ENCODE measurements around the gene MOV10L1. TPM values are rescaled to one million over a fixed set of nuclear protein-coding genes. Genes with fewer than 3 reads are reported as not detected.
"Not testable (repeated sequence)": the region's sequence is repeated elsewhere in the genome, so short reads cannot be mapped to it uniquely, and the experiment has no call there.

MOV10L1 gene
- total RNA-seq, 4 donors from 2014 or later: 0.13 to 1.7 (median 1.6) TPM; not detected in 1

GRCh38 chr22:50084614-50085021 lies 5.2 kb upstream of the MOV10L1 start:
- WGBS, 2 donors: 73 to 78% methylated on average over 16 of the region's 16 CpGs
- DNase-seq (ENCODE audit: low spot score in 2 of 2): no peak
- no peak for TF ChIP-seq CTCF (IDR thresholded peaks at IDR 0.05)
- TF ChIP-seq POLR2A (IDR thresholded peaks at IDR 0.05): no peak
- intact Hi-C loops (cut with DNase I; ENCODE audit: low total_unique reads): no loop called here
- H3K4me3 ChIP-seq (ENCODE audit: low read depth, poor library complexity, severe bottlenecking): no peak overlapping the region

- intact Hi-C loops (cut with DNase I; ENCODE audit: low total_unique reads): no loop called here
- WGBS, 2 donors: 65 to 66% methylated on average over 29 of the region's 29 CpGs
- TF ChIP-seq POLR2A (IDR thresholded peaks at IDR 0.05) (no peak), CTCF (IDR thresholded peaks at IDR 0.05) (no peak)
- H3K4me3 ChIP-seq (ENCODE audit: low read depth, poor library complexity, severe bottlenecking): no peak within 1 kb of the TSS
- DNase-seq (ENCODE audit: low spot score in 2 of 2): no peak
Measured at GRCh38 chr22:50085211-50085972, 4.4 kb upstream of the MOV10L1 start, which contains the start of gene MLC1. MLC1 (minus strand) TSS chr22:50085426; CDS start chr22:50084902, 524 bp downstream.

GRCh38 chr22:50086526-50086925 lies 3.3 kb upstream of the MOV10L1 start:
- no peak for DNase-seq (ENCODE audit: low spot score in 2 of 2)
- no peak overlapping the region for H3K4me3 ChIP-seq (ENCODE audit: low read depth, poor library complexity, severe bottlenecking)
- intact Hi-C loops (cut with DNase I; ENCODE audit: low total_unique reads): no loop called here
- WGBS, 2 donors: 70 to 72% methylated on average over 5 of the region's 5 CpGs
- TF ChIP-seq POLR2A (IDR thresholded peaks at IDR 0.05) (no peak), CTCF (IDR thresholded peaks at IDR 0.05) (no peak)

- WGBS, 2 donors: 86 to 96% methylated on average over 4 of the region's 4 CpGs
- DNase-seq (ENCODE audit: low spot score in 2 of 2); H3K4me3 ChIP-seq (ENCODE audit: low read depth, poor library complexity, severe bottlenecking); intact Hi-C loops (cut with DNase I; ENCODE audit: low total_unique reads): not testable (repeated sequence)
Measured at GRCh38 chr22:50086975-50087374, 2.8 kb upstream of the MOV10L1 start.

GRCh38 chr22:50087646-50088045 lies 2.2 kb upstream of the MOV10L1 start:
- 80 to 90% methylated on average over 12 of the region's 12 CpGs for WGBS, 2 donors
- intact Hi-C loops (cut with DNase I; ENCODE audit: low total_unique reads): no loop called here
- no peak for DNase-seq (ENCODE audit: low spot score in 2 of 2)
- no peak for TF ChIP-seq POLR2A (IDR thresholded peaks at IDR 0.05)
- TF ChIP-seq CTCF (IDR thresholded peaks at IDR 0.05): no peak
- H3K4me3 ChIP-seq (ENCODE audit: low read depth, poor library complexity, severe bottlenecking): no peak overlapping the region

- H3K4me3 ChIP-seq (ENCODE audit: low read depth, poor library complexity, severe bottlenecking): no peak overlapping the region
- DNase-seq (ENCODE audit: low spot score in 2 of 2): no peak
- intact Hi-C loops (cut with DNase I; ENCODE audit: low total_unique reads): no loop called here
- no peak for TF ChIP-seq CTCF (IDR thresholded peaks at IDR 0.05)
- whole genome bisulfite sequencing, 2 donors: 97 to 98% methylated on average over 12 of the region's 12 CpGs
Measured at GRCh38 chr22:50088096-50088495, 1.7 kb upstream of the MOV10L1 start.

All from lower leg skin (tissue), 4 donors.